Measurements from ENCODE around the gene PARP1.

- no peak for TF ChIP-seq CTCF (conservative IDR thresholded peaks at IDR 0.05)
- no peak for TF ChIP-seq EZH2 (IDR thresholded peaks at IDR 0.05; ENCODE audit: low read depth)
These were observed 19.8 kb downstream of the PARP1 start for GRCh38 chr1:226388131-226388530.

Data from PC-9 (cell line).